ENCODE data around the gene RUNDC3A.
A peak's percentile ranks its signal among the peaks of the same experiment; 100 is the strongest.

Gene RUNDC3A

GRCh38 chr17:44308320-44308818, at the start of gene RUNDC3A:
TSS of gene RUNDC3A (plus strand) at chr17:44308601. CDS start at chr17:44308833, 232 bp downstream.
- peak; percentile 50 for DNase-seq

- DNase-seq: no peak
These were observed 49.5 kb upstream of the RUNDC3A start for GRCh38 chr17:44258811-44259351.

DNA sequence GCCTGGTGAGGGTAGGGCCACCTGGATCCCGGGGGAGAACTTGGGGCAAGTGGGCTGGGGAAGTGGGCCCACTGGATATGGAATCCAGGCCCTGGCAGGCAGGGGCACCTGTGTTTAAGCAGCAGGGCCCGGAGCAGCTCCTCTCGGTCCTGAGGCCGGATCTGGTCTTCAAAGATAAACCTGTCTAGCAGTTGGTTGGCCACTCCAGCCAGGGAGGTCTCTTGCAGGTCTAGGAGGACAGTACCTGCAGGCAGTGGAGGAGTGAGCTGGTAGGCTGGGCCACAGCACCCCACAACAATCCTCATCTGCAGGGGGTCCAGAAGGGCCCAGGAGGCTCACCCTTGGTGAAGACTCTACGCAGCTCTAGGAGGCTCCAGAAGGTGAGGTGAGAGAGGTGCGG, 48.1 kb upstream of the RUNDC3A start:
- DNase-seq: no peak

DNA sequence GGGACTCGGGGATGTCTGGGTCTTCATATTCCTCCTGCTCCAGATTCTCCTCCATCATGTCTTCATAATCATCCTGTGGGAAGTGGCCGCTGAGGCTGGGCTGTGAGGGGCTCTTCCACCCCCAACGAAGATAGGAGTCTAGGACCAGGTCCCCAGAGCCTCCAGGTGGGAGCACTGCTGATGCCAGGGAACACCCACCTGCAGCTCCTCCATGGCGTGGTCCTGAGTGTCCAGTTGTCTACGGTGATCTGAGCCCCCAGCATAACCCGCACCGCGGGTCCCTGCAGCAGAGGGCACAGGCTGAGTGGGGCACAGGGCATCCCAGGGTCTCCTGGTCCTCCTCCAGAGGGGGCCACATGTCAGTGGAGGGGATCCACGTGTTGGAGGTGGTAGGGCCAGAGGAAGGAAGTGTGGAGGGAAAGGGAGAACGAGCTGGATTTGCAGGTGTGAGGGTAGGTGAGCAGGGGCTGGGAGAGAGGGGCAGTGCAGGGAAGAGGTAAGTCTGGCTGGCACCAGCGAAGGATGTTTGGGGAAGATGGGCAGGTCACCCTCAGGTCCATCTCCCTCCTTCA, 45.7 kb upstream of the RUNDC3A start:
- DNase-seq: no peak

DNA sequence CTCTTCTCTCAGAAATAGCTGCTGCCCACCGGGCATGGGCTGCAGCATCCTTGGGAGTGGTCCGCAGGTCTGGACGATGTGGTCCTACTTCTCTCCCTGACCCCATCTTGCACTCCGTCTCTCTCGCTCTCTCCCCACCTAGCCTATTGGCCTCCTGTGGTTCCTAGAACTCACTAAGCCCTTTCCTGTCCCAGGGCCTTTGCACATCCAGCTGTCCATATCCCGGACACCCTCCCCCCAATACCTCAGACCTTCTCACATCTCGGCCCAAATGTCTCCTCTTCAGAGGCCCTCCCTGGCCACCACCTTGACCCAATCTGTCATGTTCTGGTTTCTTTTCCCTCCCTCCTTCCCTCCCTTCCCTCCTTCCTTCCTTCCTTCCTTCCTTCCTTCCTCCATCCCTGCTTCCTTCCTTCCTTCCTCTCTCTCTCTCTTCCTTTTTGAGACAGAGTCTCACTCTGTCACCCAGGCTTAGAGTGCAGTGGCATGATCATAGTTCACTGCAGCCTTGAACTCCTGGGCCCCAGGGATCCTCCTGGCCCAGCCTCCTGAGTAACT, 45.0 kb upstream of the RUNDC3A start:
- no peak for DNase-seq

DNA sequence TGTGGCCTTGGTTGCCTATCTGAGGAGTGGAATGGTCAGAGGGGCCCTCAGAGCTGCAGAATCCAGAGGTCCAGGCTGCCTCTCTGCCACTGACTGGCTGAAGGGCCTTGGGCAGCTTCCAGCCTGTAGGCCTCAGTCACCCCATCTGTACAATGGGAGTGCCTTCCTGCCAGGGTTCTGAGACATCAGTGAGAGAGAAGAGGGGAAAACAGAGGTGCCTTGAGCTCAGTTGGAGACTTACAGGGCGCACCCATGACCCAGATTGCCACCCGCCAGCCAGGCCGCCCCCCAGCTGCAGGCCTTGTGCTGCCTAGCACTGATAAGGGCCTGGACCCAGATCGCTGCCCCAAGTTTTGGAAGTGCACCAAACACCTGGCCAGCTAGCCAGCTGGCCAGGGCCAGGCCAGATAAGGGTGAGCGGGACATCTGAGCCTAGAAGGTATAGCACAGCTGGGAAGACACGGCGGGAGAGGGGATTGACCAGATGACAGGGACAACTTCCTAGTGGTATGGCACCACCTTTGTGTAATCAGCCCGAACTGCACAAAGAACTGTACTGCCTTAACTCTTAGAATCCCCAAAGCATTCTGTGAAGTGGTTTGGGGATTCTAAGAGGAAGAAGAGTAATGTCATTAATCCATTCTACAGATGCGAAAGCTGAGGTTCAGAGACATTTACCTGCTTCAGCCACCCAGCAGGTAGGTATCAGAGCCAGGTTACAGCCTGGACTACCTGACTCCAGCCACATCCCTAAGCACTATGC, 41.8 kb upstream of the RUNDC3A start:
- DNase-seq: no peak

- no peak for DNase-seq
These were observed 41.3 kb upstream of the RUNDC3A start for GRCh38 chr17:44267165-44267455.

DNA sequence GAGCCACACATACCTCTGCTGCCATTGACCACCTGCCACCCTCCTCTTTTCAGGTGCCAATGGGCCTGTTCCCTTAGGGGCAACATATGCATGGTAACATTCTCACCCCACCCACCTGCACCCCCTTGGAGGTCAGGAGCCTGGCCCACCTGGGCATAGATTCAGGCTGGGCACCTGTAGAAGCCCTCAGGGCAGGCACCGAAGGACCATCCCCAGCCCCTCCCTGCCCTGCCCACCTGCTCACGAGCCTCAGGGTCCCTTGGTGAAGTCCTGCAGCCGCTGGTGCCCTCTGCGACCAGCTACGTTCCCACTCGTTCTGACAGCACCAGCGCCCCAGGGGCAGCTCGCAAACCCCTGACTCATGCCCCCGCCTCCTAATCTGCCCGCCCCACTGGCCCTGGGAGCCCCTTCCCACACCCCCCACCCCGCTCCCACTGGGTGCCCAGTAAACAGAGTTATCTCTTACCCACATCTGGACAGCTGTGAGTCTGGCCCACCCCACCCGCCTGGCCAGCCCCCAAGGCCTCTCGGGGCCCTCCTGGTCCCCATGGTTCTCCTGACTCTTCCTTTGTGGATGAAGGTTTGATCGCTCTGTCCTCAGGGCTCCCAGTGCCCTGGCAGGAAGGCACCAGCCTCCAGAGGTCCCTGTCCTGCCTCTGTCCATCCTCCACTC, 40.4 kb upstream of the RUNDC3A start, which contains the start of gene SLC4A1:
Gene SLC4A1, minus strand, starts transcription at position 318 of the 673 bp plus-strand sequence. CDS start 5,269 bp downstream, outside the sequence.
- no peak for DNase-seq

- no peak for DNase-seq
These were observed 39.5 kb upstream of the RUNDC3A start for GRCh38 chr17:44268709-44269534.

DNA sequence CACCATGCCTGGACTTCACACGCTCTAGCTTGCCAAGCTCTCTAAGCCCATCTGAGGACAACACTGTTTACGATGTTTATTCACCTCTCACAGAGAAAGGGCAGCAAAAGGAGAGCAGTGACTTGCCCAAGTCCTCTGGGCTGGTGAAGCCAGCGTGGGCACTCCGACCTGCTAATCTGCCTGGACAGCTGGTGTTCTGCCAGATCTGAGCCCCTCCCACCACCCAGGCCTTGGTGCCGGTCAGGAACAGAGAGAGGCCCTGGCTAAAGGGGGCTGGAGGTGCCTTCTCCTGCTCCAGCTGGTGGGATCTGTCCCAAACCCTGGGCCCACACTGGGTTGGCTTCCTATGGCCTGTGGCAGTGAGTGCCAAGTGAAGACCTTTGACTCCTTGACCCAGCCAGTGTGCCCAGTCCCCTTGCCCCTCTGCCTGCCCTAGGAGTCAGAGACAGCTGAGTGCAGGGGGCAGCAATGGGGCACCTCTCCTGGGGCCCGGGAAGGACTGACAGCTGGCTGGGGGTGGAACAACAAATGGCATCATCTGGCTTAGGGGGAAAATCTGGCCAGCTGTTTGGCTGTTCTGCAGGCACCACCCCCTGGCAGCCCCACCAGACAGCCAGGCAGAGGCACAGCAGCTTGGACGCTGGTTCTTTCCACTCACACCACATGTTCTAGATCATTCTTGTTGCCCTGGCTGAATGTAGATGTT, 38.7 kb upstream of the RUNDC3A start:
- DNase-seq: no peak

- DNase-seq: no peak
These were observed 36.0 kb upstream of the RUNDC3A start for GRCh38 chr17:44272321-44272951.

GRCh38 chr17:44272954-44273353, 35.4 kb upstream of the RUNDC3A start:
- DNase-seq: no peak

DNA sequence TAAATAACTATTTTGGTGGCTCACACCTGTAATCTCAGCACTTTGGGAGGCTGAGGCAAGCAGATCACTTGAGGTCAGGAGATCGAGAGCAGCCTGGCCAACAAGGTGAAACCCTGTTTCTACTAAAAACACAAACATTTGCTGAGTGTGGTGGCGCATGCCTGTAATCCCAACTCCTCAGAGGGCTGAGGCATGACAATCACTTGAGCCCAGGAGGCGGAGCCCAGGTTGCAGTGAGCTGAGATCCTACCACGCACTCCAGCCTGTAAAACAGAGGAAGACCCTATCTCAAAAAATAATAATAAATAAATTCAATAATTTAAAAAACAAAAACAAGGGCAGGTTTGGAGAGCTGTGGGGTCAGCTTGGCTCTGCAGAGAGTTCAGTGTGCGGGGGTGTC, 34.8 kb upstream of the RUNDC3A start:
- DNase-seq: no peak

- no peak for DNase-seq
These were observed 30.4 kb upstream of the RUNDC3A start for GRCh38 chr17:44277976-44278375.

DNA sequence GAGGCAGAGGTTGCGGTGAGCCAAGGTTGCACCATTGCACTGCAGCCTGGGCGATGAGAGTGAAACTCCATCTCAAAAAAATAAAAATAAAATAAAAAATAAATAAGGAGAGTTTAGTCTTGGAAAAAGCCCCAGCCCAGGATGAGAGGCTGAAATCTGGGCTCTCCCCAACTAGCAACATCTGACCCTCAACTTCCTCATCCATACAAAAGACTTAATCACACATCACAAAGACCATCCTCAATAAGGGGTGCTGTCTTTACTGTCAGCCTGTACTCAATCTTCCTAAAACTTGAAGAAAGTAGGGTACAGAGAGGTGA, 29.1 kb upstream of the RUNDC3A start:
- DNase-seq: no peak

- peak; percentile 96 for DNase-seq
These were observed 28.6 kb upstream of the RUNDC3A start for GRCh38 chr17:44279666-44280391.

DNA sequence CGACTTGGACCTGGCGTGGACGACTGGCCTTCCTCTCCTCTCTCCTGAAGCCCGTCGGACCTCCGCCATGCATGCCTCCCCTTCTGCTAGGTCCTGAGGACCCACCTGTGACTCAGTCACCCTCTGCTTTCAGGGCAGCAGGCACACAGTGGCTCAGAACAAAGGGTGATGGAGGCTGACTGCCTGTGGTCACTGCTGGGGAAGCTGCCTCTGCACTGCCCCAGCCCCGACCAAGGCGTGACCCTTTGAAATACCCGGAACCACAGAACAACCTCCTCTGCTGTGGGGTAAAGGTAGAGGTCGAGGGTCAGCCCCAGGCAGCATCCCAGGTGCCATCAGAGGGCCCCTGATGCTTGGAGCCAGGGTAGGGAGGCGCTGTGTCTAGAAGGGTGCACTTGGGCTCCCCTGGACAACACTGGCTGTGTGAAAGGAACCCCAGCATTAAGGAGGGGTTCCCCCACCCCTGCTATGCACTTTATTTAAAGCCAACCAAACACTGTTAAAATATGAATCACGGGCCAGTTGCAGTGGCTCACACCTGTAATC, 27.9 kb upstream of the RUNDC3A start:
- no peak for DNase-seq

GRCh38 chr17:44281570-44281969, 26.8 kb upstream of the RUNDC3A start:
- DNase-seq: no peak

GRCh38 chr17:44282264-44282663, 26.1 kb upstream of the RUNDC3A start:
- no peak for DNase-seq

DNA sequence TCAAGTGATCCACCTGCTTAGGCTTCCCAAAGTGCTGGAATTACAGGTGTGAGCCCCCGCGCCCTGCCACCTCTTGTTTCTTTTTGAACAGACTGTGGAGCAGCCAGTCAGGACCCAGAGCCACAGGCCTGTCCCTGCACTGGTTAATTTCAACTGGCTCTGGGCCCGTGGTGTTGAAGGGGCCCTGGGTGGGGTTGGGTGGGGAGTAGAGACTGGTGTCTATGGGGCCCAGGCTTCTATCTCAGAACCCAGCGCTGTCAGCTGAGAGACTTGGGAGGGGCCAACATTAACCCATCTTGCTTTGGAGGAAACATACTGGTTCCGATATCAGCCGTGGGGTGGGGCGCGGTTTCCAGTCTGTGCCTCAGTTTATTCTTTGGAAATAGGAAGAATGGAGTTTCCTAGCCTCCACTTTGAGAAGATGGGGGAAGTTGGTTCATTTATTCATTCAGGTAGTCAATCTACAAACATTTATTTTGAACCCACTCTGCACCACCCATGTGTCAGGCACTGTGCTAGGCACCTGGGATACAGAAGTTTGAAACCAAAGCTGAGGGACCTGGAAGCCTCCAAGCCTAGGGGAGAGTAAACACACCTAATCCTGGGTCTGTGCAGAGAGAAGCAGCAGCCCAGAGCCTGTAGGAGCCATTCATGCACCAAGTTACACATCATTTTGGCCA, 24.9 kb upstream of the RUNDC3A start:
- DNase-seq: no peak
